Coronary artery (tissue), 2 donors: Measurements from ENCODE around the gene PSORS1C2.

ENCODE experiments used
- DNase-seq: peaks from one replicate; pipeline ENCODE4 v3.0.0-alpha.2; 2017; ENCODE audit warnings: low spot score
- H3K27ac ChIP-seq, 2 donors: fragments of 200-600 bp; sonication (generic); one replicate each; pipeline ENCODE4 v1.5.1; 2016 to 2019
- H3K4me3 ChIP-seq: fragments of 200-600 bp; sonication (generic); 2 replicates; pipeline ENCODE4 v1.5.1; 2016; ENCODE audit warnings: mild to moderate bottlenecking, moderate library complexity
- CTCF ChIP-seq: fragments of 200-600 bp; sonication (generic); IDR thresholded peaks from one replicate; pipeline ENCODE4 v1.5.1; 2019; ENCODE audit warnings: antibody characterized with exemption

The PSORS1C2 gene

GRCh38 chr6:31178143-31179041, 39.5 kb upstream of the PSORS1C2 start:
- Histone ChIP-seq H3K4me3 (no peak overlapping the region), H3K27ac (no peak overlapping the region)
- TF ChIP-seq CTCF, result no peak
- no peak for DNase-seq

GRCh38 chr6:31175971-31176370, 37.1 kb upstream of the PSORS1C2 start:
- Histone ChIP-seq H3K27ac (no peak overlapping the region), H3K4me3 (no peak overlapping the region)
- no peak for TF ChIP-seq CTCF
- no peak for DNase-seq

- TF ChIP-seq CTCF, result no peak
- Histone ChIP-seq H3K27ac (no peak overlapping the region), H3K4me3 (no peak overlapping the region)
- no peak for DNase-seq
These were observed 35.5 kb upstream of the PSORS1C2 start for GRCh38 chr6:31174378-31174777.

- Histone ChIP-seq H3K4me3 (no peak overlapping the region), H3K27ac (no peak overlapping the region)
- TF ChIP-seq CTCF, result no peak
- DNase-seq, result no peak
These were observed 34.5 kb upstream of the PSORS1C2 start for GRCh38 chr6:31173406-31173805.

GRCh38 chr6:31172973-31173384, 34.1 kb upstream of the PSORS1C2 start:
- DNase-seq, result no peak
- no peak for TF ChIP-seq CTCF
- H3K4me3 ChIP-seq, result no peak overlapping the region
- no peak overlapping the region for H3K27ac ChIP-seq

- no peak for TF ChIP-seq CTCF
- Histone ChIP-seq H3K27ac (no peak overlapping the region), H3K4me3 (no peak overlapping the region)
- DNase-seq, result no peak
These were observed 33.4 kb upstream of the PSORS1C2 start for GRCh38 chr6:31171931-31172905.
